ENCODE measurements around the gene GUCY1A2. TPM values are rescaled to one million over a fixed set of nuclear protein-coding genes. Genes with fewer than 3 reads are reported as not detected.
"Not testable (repeated sequence)": the region's sequence is repeated elsewhere in the genome, so short reads cannot be mapped to it uniquely, and the experiment has no call there.

Gene GUCY1A2
- polyA plus RNA-seq, 1 donor = 5.7 TPM

DNA sequence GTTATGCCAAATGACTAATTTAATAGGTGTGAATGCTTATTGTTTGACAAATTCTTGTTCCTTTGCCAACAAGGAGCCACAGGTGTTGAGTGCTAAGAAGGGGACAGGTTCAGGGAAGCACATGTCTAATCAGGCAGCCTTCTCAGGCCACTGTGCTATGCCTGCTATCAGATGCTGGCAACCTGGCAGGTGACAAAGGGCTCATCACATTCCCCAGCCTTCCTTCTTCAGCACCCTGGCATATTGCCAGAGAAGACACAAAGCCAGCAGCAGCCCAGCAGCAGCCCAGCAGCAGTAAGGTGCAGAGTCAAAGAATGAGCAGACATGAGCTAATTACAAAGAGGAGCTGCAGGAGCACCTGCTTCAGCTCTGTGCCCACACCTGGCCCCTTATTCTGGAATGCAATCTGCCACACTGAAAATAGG is 68.2 kb downstream of the GUCY1A2 start:
- DNase-seq (ENCODE audit: low read depth) = no peak

DNA sequence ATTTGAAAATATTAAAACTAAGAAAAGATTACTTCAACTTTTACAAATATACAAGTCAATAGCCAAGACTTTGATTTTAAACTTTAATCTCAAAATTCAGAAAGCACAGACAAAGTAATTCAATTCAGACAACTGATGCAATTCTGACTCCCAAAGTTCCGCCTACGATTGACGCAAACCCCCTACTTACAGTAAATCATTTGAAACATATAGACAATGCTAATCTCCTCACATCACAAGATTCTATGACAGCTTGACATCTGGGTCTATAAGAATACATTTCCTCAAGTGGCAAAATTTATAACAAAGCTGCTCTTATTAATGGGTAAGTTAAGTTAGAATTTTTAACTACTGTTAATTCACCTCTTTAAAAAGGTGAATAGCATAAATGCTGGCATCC is 75.2 kb downstream of the GUCY1A2 start:
- no peak for DNase-seq (ENCODE audit: low read depth)

DNA sequence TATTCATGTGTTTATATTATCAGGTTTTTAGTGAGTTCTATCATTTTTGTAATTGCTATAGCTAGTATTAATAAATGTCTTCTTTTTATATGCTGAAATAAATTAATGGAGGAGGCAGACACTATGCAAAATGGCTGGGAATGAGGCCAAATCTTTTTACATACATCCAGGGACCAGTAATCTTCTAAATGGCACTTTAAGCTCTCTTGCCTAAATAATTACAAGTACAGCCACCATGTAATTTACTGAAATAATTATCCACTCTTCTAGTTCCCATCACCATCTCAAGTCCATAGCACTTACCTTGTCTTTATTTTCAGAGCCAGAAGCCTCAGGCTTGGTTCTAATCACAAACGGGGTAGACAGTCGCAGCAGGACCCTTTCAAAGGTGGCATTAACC is 79.1 kb downstream of the GUCY1A2 start:
- DNase-seq (ENCODE audit: low read depth) = no peak

DNA sequence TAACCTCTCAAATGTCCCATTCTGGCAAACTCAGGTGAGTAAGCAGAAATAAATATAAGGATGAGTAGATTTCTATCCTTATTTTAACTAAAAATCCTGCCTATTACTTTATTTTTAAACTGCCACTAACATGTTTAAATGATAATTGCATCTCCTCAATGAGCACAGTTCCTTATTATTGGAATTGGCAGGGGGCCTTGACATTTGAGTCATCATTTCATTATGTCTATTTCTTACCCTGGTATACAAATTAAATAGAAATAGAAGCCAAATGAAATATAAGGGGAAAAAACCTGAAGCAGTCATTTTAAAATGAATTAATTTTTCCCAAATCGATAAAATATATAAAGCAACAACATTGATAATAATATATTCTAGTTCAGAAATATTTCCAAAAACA is 81.2 kb downstream of the GUCY1A2 start:
- DNase-seq (ENCODE audit: low read depth) = no peak

DNA sequence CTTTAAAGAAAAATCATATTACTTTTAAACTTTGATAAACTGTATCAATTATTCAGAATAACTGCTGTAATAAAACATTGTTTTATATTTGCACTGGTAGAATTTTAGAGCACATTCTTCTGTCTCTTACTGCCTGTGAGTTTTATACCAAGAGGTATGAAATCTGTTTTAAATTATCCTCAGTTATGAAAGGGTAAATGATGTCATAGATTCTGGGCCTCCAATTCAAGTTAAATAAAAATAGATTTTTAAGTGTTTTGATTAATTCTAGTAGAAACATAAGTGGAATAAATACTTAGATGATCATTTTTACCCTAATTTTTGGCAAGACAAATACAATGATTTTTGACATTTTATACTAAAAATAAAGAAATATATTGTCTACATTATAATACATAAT is 93.0 kb downstream of the GUCY1A2 start:
- no peak for DNase-seq (ENCODE audit: low read depth)

DNA sequence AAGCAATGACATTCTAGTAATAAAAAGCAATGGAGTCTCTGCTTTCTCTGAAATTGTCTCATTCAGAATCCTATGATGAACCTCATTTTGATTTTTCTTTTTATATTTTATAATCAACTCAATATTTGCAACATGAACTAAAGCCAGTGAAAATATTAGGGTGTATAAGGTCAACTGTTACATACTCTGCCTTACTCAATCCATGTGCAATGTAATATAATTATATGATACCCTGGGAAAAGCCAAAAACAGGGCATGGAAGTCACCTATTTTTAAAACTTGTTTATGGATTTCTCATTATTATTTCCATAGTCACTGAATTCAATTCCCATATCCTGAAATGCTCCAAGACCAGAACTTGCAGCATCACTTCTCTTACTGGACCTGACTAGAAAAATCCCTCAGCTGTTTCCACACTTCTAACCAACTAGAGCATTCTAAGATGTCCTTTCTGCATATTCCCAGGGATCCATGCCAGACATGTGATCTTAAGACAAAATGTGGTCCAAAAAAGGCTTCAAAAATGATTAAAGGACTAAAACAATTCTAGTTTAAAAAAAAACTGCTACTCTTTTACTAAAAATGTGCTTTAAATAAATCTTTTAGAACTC is 97.3 kb downstream of the GUCY1A2 start:
- no peak for DNase-seq (ENCODE audit: low read depth)

DNA sequence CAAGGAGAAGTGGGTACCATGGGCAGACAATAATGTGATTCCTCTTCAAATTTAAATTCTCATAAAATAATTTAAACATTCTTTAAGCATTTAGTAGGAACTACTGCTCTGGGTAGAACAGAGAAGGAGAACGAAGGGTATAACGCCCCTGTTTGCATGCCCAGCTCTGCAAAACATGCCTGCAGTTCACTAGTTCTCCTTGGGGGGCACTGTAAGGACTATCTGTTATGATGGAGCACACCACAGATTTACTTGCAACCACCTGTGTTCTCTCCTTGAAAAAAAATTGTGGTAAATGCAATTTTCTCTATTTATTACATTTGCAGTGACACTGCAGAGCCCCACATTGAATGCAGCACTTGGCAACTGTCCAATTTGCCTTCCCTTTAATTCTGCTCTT is 100.3 kb downstream of the GUCY1A2 start:
- no peak for DNase-seq (ENCODE audit: low read depth)

DNA sequence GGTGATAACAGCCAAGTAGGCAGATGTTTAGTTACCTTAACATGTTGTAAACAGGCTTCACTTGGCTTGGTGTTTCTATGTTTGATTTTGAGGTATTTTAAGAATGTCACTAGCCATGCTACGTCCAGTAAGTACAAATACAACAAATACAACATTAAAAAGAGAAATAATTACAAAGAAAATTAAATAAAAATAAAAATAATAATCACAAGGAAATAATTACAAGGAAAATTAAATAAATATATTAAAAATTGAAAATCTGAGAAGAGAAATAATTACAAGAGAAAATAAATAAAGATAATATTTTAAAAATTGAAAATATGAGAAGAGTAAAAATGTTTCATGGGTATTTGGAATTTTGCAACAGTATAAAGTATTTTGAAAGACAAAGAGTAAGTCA is 103.9 kb downstream of the GUCY1A2 start:
- no peak for DNase-seq (ENCODE audit: low read depth)

DNA sequence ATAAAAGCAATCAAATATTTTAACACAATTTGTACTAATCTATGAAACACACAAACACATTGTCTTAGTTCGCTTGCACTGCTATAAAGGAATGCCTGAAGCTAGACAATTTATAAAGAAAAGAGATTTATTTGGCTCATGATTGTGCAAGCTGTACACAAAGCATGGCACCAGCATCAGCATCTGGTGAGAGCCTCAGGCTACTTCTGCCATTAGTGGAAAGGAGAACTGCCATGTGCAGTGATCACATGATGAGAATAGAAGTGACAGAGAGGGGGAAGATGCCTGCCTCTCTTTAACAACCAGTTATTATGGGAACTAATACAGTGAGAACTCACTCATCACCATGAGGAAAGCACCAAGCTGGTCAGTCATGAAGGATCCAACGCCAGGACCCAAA is 105.1 kb downstream of the GUCY1A2 start:
- no peak for DNase-seq (ENCODE audit: low read depth)

DNA sequence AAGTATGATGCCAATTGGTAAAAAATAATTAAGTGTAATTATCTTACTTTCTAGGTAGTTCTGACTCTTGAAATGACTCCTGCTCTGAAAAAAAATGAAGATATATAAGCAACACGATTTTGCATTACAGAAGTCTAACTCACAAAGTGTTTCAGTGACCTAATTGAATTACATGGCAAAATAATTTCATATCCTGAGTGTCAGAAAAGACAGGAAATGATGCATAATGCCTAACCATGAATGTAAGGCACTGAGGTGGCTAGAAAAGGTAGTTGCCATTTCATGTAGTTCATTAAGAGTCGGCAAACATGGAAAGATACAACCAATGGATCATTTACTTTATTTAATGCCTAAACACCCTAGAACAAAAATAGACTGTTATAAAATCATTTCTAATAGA is 113.5 kb downstream of the GUCY1A2 start:
- no peak for DNase-seq (ENCODE audit: low read depth)

DNA sequence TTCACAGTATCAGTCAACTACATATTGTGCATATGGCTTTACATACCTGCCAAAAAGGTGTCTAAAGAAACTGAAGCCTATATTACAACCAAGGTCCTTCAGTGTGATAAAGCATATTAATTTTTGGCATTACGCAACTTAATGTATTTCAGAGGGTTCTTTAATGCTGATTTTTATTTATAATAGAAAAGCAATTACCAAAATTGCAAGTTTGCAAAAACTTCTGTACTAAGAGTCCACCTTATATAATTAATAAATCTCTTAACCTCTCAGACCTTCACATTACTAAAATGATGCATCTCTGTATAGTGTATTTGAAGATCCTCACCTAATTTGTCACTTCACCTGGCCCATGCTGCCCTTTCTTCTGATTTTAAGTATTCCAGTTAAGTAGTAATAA is 128.6 kb downstream of the GUCY1A2 start:
- DNase-seq (ENCODE audit: low read depth) = no peak

DNA sequence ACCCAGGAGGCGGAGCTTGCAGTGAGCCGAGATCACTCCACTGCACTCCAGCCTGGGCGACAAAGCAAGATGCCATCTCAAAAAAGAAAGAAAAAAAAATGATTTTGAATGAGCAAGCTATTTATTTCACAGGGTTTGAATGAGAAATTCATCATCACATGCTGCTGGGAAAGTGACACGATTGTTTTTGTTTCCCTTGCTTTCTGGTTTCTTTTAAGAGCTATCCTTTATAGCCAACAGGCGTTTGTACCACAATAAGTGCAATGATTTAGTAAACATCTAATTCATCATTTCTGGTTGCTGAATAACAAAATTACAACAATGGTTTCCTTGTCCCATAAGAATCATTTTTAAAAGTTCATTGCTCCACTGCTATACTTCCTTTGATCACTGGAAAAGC is 129.9 kb downstream of the GUCY1A2 start:
- no peak for DNase-seq (ENCODE audit: low read depth)

DNA sequence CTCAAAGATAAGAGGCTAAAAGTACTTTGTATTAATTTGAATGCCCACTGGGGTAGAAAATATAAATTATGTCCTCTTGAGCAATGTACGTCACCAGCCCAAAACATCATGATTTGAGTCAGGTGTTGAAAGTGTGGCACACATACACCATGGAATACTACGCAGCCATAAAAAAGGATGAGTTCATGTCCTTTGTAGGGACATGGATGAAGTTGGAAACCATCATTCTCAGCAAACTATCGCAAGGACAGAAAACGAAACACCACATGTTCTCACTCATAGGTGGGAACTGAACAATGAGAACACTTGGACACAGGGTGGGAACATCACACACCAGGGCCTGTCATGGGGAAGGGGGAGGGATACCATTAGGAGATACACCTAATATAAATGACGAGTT is 134.6 kb downstream of the GUCY1A2 start:
- DNase-seq (ENCODE audit: low read depth) = not testable (repeated sequence)

DNA sequence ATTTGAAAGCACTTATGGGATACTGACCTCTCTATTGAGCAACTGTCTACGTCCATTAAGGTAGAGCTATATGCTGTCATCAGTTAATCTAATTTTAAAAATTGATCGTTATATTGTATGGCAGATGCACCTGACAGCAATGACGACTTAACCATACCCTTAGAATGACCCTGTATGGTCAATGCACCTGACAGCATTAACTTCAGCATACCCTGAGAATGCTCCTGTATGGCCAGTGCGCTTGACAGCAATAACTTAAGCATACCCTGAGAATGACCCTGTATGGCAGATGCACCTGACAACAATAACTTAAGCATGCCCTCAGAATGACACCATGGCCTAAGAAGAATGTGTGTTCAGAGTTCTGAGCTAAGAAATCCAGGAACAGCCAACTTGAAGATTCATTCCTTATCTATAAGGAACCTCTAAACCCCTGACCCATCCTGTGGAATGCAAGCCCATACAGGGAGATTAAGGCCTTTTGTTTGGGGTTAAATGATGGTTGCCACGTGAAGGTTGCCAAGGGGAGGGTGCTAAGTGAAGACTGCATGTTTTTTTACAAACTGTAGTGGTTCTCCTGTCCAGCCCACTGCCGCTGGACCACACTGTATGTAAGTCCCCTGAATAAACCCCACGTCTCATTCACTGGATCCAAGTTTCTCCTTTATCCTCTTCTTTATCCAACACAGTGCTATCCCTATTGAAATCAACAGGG is 138.3 kb downstream of the GUCY1A2 start:
- no peak for DNase-seq (ENCODE audit: low read depth)

DNA sequence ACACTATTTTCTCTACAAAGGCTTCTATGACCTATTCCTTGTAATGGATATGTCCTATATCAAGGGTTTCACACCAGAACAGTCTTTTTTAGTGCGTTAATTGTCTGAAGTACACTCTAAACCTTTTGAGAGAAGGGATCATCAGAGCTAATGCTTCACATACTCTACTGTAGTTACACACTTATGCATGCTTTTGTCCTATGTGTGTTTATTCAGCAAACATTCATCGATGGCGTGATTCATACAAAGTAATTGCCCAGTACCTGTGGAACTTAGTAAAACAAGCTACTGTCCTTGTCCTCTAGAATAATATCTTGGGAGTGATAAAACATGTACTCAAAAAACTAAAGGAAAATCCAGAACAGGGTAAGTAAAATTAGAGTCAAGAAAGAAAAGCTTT is 139.2 kb downstream of the GUCY1A2 start:
- no peak for DNase-seq (ENCODE audit: low read depth)

DNA sequence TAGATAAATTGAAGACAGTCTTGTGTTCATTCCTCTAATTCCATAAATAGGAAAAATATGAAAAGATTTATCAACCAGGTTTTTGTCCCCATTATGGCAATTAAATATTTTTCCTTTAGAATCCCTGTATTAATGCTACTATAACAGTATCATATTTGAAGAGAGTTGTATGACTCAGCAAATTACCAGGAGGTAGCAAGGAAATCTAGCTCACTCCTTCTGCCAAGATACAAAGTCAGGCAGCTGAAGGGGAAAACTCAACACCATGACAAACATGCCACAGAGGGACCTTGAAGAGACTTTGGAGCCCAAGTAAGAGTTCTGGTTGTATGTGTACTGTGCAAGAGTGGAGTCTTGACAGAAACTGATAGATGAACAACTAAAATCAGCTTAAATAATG is 143.3 kb downstream of the GUCY1A2 start:
- DNase-seq (ENCODE audit: low read depth) = no peak

DNA sequence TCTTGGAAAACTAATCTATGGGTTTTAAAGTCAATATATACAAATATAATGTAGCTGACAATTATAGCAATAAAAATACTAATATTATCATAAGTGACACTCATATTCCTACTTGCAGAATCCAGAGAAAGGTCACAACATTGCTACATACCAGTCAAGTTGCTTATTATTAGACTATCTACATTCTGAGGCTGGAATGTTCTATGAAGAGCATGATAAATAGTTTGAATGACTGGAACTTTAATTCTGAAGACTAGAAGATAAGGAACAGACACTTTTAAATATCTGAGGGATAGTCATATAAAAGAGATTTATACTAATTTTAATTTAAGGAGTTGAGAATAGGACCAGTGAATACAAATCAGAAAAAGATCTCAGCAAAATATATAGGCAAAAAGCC is 146.0 kb downstream of the GUCY1A2 start:
- no peak for DNase-seq (ENCODE audit: low read depth)

DNA sequence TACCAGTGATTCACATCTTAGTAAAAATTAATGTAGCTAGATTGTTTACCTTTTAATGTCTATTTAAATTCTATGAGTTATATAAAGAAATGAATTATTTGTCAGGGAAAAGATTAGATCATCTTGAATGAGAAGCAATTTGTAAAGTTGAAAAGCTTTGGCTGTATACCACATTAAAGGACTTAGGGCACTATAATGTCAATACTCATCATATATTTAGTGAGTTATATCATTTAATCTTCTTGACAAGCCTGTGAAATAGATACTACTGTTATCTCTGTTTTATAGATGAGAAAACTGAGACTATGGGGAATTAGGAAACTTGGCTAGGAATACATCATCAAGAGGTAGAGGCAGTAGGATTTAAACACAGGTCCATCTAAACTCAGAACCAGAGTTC is 160.1 kb downstream of the GUCY1A2 start:
- DNase-seq (ENCODE audit: low read depth) = no peak

DNA sequence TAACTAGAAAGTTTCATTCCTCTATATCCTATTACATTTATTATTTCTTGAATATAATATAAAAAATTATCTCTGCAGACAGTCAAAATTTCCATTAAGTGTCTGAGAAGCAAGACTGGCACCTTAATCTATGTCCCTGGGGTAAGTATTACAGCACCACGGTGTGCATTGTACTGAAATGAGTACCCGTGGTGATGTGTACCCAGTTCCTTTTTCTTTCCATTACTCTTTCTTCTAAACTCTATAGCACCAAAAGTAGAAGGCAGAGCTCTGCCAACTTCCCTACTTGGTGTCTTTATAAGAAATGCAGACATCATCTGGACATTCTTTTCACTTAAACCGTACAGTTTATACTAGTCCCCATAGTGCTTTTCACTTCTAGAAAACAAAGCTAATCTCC is 161.7 kb downstream of the GUCY1A2 start:
- no peak for DNase-seq (ENCODE audit: low read depth)

DNA sequence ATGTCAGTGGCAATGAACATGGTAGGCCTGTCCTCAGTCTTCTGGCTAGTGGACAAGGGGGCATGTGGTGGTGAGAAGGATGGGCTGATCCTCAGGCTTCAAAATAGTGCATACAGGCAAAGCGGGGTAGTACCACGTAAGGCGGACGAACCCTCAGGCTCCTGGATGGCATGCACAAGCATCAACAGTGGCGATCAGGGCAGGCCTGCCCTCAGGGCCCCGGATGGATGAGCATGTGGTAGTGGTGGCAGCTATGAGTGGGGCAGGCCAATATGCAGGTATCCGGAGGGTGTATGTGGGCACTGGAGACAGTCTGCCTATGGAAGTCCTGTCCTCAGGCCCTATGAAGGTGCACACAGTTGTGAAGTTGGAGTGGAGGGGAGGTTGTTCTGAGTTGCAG is 163.8 kb downstream of the GUCY1A2 start:
- no peak for DNase-seq (ENCODE audit: low read depth)

DNA sequence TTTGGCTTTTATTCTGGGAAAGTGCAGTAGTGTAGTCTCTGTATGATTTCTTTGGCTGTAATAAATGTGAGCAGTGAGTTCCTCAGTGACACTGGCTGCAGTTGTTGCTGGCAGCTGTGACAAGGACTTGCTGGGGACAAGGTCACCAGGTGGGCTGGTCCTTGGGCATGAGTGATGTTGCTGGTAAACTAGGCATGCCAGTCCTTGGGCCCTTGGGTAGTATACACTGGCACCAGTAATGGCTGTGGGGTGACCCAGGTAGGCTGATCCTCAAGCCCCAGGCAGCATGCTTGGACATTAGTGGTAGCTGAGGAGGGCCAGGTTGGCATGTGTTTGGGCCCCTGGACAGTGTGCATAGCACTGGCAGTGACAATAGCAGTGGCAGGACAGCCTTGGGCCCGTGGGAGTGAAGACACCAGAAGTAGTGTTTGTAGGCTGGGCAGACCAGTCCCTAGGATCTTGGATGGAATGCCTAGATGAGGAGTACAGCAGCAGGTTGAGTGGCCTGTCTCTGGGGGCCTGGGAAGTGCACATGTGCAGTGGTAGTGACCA is 164.3 kb downstream of the GUCY1A2 start:
- no peak for DNase-seq (ENCODE audit: low read depth)

DNA sequence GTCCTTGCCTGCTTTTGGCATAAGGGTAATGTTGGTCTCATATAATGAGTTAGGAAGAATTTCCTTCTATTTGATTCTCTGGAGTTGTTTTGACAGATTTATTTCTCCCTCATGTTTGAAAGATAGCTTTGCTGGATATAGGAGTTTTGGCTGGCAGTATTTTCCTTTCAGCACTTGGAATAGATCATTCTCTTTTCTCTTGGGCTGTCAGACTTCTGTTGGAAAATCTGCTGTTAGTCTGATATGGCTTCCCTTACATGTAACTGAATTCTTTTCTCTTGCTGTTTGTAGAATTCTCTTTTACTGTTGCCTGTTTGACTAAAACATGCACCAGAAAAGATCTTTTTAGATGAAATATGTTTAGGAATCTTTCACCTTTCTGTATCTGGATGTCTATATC is 165.5 kb downstream of the GUCY1A2 start:
- DNase-seq (ENCODE audit: low read depth) = no peak

DNA sequence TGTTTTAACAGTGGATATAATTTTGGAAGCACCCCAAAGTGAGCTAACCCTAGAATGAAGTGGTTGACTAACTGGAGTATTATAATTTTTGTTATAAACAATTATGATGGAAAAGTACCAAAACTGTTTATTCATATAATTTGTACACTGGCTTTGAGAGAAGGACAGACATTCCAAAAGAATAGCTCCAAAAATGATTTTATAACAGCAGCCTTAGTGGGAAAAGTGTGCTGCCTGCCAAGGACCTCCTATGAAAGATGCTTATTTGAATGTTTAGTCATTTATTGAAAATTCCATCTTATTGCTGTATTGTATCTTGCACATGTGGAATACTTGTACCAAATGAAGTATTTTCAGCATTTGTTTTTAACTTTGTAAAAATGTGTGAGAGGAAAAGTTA is 169.8 kb downstream of the GUCY1A2 start:
- no peak for DNase-seq (ENCODE audit: low read depth)

DNA sequence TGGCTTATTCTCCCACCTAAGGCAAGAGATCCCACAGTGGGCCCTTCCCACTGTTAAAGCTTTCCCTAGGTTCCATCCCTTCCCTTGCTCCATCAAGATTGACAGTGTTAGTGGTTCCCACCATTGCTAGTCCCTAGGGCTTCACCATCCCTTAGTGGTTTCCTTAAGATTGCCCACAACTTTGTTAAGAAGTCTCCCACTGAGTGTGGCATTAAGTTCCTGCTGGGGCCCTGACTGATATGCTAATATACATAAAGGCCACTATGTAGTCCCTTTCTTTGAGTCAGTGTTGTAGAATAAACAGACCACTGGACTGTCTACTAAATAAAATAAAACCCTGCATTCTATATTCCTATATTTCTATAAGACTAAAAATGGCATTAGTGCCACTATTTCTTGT is 176.1 kb downstream of the GUCY1A2 start:
- DNase-seq (ENCODE audit: low read depth) = no peak
